Measurements from ENCODE around the gene CNOT6. TPM values are rescaled to one million over a fixed set of nuclear protein-coding genes. Genes with fewer than 3 reads are reported as not detected.
"Not testable (repeated sequence)": the region's sequence is repeated elsewhere in the genome, so short reads cannot be mapped to it uniquely, and the experiment has no call there.

Gene CNOT6
- total and polyA plus RNA-seq, 2 experiments from 2014 or later: 13.2 to 20.3 TPM

DNA sequence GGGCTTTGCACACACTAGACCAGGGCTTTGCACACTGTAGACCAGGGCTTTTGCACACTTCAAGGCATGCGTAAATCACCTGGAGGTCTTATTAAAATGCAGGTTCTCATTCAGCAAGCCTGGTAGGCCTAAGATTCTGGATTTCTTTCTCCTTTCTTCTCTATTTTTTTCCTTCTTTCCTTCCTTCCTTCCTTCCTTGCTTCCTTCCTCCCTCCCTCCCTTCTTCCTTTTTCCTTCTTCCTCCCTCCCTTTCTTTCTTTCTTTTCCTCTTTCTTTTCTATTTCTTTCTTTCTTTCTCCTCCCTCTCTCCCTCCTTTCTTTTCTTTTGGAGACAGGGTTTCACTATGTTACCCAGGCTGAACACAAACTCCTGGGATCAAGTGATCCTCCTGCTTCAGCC lies 24.3 kb upstream of the CNOT6 start:
- no peak for DNase-seq (ENCODE audit: low read depth in 1 of 2, low spot score in 1 of 2)
- H3K27me3 ChIP-seq: no peaks in the 10 kb centered on the region
- no peaks in the 10 kb centered on the region for H3K36me3 ChIP-seq
- no peaks in the 10 kb centered on the region for H3K9me3 ChIP-seq (ENCODE audit: low read depth)
- H3K4me1 ChIP-seq (ENCODE audit: low read depth): peaks cover 23% of the 10 kb centered on the region
- TF ChIP-seq, protein P1, sequence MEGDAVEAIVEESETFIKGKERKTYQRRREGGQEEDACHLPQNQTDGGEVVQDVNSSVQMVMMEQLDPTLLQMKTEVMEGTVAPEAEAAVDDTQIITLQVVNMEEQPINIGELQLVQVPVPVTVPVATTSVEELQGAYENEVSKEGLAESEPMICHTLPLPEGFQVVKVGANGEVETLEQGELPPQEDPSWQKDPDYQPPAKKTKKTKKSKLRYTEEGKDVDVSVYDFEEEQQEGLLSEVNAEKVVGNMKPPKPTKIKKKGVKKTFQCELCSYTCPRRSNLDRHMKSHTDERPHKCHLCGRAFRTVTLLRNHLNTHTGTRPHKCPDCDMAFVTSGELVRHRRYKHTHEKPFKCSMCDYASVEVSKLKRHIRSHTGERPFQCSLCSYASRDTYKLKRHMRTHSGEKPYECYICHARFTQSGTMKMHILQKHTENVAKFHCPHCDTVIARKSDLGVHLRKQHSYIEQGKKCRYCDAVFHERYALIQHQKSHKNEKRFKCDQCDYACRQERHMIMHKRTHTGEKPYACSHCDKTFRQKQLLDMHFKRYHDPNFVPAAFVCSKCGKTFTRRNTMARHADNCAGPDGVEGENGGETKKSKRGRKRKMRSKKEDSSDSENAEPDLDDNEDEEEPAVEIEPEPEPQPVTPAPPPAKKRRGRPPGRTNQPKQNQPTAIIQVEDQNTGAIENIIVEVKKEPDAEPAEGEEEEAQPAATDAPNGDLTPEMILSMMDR (IDR thresholded peaks at IDR 0.05; ENCODE audit: low read depth, low read length): no peak
- no peak overlapping the region for H3K4me3 ChIP-seq
- H3K27ac ChIP-seq: no peak overlapping the region

DNA sequence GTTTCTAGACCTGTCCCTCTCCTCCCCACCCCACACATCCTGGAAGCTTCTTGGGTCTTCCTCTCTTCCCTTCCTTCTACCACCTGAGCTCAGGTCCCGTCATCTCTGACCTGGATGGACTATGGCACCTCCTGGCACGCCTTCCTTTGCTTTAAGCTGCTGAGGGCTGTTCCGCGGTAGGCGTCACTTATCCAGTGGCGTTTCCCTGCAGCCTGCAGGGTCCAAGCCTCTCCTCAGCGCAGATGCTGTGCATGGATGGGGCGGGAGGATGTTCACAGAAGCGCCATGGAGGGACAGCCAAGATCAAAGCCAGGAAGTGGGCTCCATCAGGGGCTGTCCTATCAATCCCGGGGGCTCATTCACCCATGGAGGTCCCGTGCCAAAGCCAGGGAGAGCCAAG lies 23.8 kb upstream of the CNOT6 start:
- H3K27me3 ChIP-seq: no peaks in the 10 kb centered on the region
- no peaks in the 10 kb centered on the region for H3K9me3 ChIP-seq (ENCODE audit: low read depth)
- no peaks in the 10 kb centered on the region for H3K36me3 ChIP-seq
- no peak for DNase-seq (ENCODE audit: low read depth in 1 of 2, low spot score in 1 of 2)
- TF ChIP-seq, protein P1 (IDR thresholded peaks at IDR 0.05; ENCODE audit: low read depth, low read length): no peak
- no peak overlapping the region for H3K27ac ChIP-seq
- peaks cover 23% of the 10 kb centered on the region for H3K4me1 ChIP-seq (ENCODE audit: low read depth)
- H3K4me3 ChIP-seq: no peak overlapping the region

DNA sequence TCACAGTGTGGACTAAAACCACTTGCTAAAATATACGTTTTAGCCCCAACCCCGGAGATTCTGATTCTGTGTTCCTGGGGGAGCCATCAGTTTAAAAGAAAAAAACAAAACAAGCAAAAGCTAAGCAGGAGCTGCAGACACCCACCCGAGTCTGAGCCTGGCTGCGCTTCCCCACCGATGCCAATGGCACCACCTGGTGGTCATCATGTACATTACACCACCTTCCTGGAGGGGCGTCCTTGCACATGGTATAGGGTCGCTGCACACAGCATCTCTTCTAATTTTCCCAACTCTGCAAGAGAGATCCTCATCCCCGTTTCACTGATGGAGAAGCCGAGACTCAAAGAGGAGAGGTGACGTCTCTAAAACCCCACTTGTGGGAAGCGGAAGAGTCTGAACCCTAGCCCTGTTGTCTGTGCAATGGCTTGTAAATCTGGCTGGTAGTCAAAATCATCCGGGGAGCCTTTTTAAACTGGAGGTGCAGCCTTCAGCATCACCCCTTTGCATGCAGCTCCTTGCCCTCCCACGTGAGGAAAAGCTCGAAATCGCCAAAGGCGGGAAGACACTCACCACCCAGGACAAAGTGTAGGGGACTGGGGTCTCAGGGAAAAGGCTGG lies 23.1 kb upstream of the CNOT6 start:
- no peak overlapping the region for H3K27ac ChIP-seq
- H3K27me3 ChIP-seq: no peaks in the 10 kb centered on the region
- TF ChIP-seq, protein P1 (IDR thresholded peaks at IDR 0.05; ENCODE audit: low read depth, low read length): peak; percentile 86
- no peaks in the 10 kb centered on the region for H3K36me3 ChIP-seq
- no peaks in the 10 kb centered on the region for H3K9me3 ChIP-seq (ENCODE audit: low read depth)
- DNase-seq (ENCODE audit: low read depth in 1 of 2, low spot score in 1 of 2): peak; percentile 79 to 81
- peaks cover 23% of the 10 kb centered on the region for H3K4me1 ChIP-seq (ENCODE audit: low read depth)
- no peak overlapping the region for H3K4me3 ChIP-seq

DNA sequence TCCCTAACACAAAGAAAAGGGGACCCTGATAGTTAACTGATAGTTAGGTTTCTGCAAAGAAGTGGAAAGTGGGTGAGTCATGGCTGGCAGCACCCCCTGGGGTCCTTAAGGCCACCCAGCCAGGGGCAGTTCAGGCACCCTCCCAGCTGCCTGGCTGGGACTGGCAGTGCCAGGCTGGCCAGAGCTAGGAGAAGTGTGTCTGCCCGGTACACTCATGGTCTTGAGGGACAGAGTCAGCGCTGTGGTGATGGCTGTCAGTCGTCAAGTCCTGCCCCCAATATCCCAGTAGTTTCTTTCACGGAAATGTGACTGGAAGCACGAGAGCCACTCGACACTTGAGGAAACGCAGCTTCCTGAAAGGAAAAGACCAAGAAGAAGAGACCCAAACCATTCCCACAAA lies 22.3 kb upstream of the CNOT6 start:
- TF ChIP-seq, protein P1 (IDR thresholded peaks at IDR 0.05; ENCODE audit: low read depth, low read length): no peak
- H3K27me3 ChIP-seq: no peaks in the 10 kb centered on the region
- H3K9me3 ChIP-seq (ENCODE audit: low read depth): no peaks in the 10 kb centered on the region
- H3K4me1 ChIP-seq (ENCODE audit: low read depth): peaks cover 17% of the 10 kb centered on the region
- H3K36me3 ChIP-seq: no peaks in the 10 kb centered on the region
- H3K27ac ChIP-seq: no peak overlapping the region
- no peak for DNase-seq (ENCODE audit: low read depth in 1 of 2, low spot score in 1 of 2)
- H3K4me3 ChIP-seq: no peak overlapping the region

DNA sequence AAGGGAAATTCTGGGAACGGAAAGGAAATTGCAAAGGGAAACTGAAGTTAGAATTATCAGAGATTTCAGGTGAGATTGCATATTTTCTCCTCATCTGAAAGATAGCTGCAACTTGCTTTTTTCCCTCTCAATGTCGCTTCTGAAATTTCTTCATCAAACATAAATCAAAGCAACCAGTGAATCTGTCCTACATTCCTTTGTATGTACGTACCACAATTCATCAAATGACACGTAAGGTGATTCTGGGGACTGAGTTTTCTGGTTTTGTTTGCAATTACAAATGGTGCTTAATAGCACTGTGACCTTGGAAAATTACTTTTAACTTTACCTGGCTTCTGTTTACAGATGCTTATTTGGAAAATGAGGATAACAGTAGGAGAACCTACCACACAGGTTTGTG lies 21.9 kb upstream of the CNOT6 start:
- no peaks in the 10 kb centered on the region for H3K36me3 ChIP-seq
- H3K4me3 ChIP-seq: no peak overlapping the region
- H3K27me3 ChIP-seq: no peaks in the 10 kb centered on the region
- H3K27ac ChIP-seq: no peak overlapping the region
- no peaks in the 10 kb centered on the region for H3K9me3 ChIP-seq (ENCODE audit: low read depth)
- DNase-seq (ENCODE audit: low read depth in 1 of 2, low spot score in 1 of 2): no peak
- peaks cover 14% of the 10 kb centered on the region for H3K4me1 ChIP-seq (ENCODE audit: low read depth)
- TF ChIP-seq, protein P1 (IDR thresholded peaks at IDR 0.05; ENCODE audit: low read depth, low read length): no peak

DNA sequence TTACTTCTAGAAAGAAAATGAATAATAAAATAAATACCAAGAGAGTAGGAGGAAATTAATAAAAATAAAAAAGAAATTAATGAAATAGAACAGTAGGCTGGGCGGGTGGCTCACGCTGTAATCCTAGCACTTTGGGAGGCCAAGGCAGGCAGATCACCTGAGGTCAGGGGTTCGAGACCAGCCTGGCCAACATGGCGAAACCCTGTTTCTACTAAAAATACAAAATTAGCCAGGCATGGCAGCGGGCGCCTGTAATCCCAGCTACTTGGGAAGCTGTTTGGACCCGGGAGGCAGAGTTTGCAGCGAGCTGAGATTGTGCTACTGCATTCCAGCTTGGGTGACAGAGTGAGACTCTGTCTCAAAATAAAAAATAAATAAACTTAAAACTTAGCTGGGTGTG lies 20.8 kb upstream of the CNOT6 start:
- H3K27ac ChIP-seq; DNase-seq (ENCODE audit: low read depth in 1 of 2, low spot score in 1 of 2); H3K36me3 ChIP-seq; H3K9me3 ChIP-seq (ENCODE audit: low read depth); H3K4me3 ChIP-seq; H3K4me1 ChIP-seq (ENCODE audit: low read depth); H3K27me3 ChIP-seq: not testable (repeated sequence)
